ENCODE results near the gene KCNA10.

DNA sequence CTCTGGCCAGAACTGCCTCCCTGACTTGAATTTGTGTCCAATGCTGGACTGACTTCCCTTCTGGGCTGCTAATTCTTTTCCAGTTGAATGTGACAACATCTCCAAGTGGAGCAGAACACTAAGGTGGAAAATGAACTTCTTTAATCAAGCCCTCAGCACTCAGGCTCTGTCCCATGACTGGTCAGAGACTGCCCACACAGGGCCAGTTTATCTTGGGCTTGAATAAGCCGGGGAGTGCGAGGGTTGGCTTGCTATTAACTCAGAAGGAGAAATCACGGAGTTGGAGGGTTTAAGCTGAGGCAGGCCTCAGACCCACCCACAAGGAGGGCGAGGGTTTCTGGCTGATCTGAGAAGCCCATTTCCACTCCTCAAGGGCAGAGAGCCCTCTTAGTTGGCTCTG is 12.4 kb downstream of the KCNA10 start:
- no peak for TF ChIP-seq EZH2 (IDR thresholded peaks at IDR 0.05; ENCODE audit: low read length)
- TF ChIP-seq, protein P1, sequence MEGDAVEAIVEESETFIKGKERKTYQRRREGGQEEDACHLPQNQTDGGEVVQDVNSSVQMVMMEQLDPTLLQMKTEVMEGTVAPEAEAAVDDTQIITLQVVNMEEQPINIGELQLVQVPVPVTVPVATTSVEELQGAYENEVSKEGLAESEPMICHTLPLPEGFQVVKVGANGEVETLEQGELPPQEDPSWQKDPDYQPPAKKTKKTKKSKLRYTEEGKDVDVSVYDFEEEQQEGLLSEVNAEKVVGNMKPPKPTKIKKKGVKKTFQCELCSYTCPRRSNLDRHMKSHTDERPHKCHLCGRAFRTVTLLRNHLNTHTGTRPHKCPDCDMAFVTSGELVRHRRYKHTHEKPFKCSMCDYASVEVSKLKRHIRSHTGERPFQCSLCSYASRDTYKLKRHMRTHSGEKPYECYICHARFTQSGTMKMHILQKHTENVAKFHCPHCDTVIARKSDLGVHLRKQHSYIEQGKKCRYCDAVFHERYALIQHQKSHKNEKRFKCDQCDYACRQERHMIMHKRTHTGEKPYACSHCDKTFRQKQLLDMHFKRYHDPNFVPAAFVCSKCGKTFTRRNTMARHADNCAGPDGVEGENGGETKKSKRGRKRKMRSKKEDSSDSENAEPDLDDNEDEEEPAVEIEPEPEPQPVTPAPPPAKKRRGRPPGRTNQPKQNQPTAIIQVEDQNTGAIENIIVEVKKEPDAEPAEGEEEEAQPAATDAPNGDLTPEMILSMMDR (optimal IDR thresholded peaks at IDR 0.05 in 1 of 3, IDR thresholded peaks at IDR 0.05 in 1 of 3, conservative IDR thresholded peaks at IDR 0.05 in 1 of 3; ENCODE audit: extremely low read depth in 1 of 3, insufficient read depth in 2 of 3, low read length in 3 of 3): no peak

All from keratinocyte (primary cell).